ENCODE results near the gene SLC27A6.

- TF ChIP-seq GATA2 (IDR thresholded peaks at IDR 0.05; ENCODE audit: low read depth, low read length) = no peak
- no peak for TF ChIP-seq GATA3 (IDR thresholded peaks at IDR 0.05; ENCODE audit: low read depth, low read length)
Measured at GRCh38 chr5:129053438-129053837, 88.2 kb downstream of the SLC27A6 start.

Measured in SH-SY5Y (cell line).